ENCODE results near the gene FIBCD1.

The FIBCD1 gene

DNA sequence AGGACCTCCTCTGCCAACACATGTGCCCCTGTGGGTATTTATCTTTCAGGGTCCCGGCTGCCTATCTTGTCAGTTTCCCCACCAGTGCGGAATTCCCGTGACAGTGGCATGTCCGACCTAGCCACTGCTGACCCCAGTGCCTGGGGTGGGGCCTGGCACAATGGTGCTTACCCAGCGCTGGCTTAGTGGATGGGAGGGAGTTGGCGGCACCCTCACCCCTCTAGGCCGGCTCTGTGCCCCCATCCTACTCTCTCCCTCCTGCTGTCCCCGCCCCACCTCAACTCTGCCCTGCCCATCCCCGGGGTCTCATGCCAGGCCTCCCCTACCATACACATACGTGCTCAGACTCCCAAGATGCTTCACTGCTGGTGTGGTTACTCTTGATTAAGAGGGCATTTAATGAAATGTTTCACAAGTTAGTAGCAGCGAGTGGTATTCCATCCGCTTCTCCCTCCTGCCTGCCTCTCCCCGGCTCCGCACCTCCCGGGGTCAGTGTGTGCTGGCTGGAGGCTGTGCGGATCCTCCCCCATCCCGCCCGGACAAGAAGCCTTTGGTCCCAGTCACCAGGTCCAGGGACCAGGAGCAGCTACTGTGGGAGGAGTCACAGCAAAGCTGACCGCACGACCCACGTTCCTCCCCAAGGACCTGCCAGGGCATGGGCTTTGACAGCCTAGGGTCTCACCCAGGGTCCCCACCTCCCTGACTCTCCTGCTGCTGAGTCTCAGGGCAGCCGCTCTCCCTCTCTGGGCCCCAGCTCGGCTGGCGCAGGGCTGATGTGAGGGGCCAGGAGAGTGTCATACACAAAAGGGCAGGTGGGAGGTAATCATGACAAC lies 32.9 kb downstream of the FIBCD1 start:
- DNase-seq, result no peak

DNA sequence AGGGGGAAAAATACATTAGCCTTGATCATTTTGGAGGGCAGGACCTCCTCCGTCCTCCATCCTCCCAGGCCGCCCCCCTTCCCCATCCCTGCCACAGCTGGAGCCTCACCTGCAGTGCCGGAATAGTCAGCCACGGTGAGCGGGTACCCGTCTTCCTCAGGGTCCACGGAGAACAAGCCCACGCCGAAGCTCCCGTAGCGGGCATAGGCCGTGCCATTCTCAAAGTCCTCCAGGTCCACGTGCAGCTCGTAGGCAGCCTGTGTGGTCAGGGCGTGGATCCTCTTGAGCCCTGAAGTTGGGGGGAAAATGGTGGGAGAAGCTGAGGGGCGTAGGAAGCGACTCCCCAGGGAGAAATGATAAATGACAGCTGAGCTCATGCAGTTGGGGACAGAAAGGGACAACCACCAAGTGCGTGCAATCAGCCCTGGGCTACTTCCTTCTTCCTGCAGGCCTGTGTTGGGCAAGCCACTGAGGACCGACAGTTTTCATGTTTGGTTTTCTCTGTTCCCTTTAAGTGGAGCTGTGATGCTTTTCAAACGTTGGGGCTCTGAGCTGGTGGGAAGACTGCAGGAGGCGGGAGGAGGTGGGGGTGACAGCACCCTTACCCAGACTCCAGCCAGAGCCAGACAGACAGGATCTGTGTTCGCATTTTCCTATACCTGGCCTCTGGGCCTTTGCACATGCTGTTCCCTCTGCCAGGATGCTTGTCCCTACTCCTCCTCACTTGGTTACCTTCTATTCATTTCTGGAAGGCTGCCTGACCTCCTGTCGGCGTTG lies 33.7 kb downstream of the FIBCD1 start:
- no peak for DNase-seq

GRCh38 chr9:130904070-130905044 lies 34.7 kb downstream of the FIBCD1 start:
- DNase-seq, result no peak

- no peak for DNase-seq
These were observed 35.6 kb downstream of the FIBCD1 start for GRCh38 chr9:130903194-130904069.

DNA sequence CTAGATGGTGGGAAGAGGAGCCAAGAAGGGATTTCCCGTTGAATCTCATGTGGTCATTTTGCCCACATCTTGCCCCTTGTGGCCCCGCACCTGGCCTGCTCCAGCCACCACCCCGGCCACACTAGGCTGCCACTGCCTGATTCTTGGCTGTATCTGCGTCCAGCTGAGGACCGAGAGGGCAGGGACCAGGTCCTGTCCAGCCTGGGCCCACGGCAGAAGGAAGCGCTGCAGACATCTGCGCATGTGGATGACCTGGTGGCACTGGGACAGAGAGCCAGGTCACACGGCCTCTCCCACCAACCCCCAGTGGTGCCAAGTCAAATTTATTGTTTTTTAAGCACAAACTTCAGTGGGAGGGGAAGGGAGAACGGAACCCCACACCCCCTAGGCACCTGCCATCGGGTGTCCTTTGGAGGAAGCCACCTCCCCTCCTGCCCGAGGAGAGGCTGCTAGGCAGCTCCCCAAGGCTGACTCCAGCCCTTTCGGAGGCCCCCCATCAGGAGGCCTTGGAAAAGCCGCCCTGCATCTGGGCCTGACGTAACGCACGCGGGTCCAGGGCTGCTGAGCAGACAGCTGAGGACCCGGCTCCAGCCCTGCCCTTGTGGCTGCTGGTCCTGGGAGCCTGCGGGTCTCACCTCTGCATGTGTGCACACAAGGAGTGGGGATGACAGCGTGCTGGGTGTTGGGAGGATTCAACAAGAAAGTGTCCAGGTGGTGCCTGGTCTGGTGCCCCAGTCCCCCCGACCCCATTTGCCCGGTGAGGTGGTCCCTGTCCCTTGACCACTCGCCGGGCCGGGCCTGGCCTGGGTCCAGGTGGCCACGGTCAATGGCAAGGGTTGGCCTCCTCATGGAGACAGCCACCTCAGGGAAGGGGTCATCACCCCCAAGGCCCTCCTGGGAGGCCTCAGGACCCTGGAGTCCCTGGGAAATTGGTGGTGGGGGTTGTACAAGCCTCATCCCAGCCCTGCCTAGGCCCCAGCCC lies 36.6 kb downstream of the FIBCD1 start:
- DNase-seq, result no peak

DNA sequence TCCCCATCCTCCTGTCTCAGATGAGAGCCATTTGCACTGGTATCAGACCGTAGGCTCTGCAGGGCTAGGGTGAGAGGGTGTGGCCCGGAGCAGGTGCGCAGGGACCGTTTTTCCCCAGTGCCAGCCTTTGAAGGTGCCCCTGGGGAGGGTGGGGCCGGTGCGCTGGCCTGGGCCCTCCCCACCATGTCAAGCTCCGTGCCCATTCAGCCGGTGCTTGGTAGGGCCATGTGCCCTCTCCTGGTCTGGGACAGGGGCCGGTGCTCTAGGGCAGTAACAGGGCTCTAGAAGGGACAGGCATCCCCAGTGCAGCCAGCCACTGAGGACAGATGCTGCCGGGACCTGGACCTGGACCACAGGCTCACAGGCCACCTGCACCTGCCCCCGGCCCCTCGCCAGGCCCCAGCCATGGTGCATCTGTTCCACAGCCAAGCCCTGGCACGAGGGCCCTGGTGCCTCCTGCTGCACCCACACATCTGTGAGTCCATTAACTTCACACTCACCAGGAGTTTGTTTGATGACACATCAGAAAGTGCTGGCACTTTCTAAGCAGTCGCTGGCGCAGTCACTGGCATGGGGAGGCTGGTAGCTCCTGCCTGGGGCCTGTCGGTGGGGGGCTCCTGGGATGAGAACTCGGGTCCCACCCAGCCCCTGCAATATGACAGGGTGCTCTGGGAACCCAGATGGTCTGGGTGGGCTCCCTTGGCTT lies 37.4 kb downstream of the FIBCD1 start:
- DNase-seq, result no peak

- DNase-seq, result no peak
These were observed 38.1 kb downstream of the FIBCD1 start for GRCh38 chr9:130900701-130901497.

DNA sequence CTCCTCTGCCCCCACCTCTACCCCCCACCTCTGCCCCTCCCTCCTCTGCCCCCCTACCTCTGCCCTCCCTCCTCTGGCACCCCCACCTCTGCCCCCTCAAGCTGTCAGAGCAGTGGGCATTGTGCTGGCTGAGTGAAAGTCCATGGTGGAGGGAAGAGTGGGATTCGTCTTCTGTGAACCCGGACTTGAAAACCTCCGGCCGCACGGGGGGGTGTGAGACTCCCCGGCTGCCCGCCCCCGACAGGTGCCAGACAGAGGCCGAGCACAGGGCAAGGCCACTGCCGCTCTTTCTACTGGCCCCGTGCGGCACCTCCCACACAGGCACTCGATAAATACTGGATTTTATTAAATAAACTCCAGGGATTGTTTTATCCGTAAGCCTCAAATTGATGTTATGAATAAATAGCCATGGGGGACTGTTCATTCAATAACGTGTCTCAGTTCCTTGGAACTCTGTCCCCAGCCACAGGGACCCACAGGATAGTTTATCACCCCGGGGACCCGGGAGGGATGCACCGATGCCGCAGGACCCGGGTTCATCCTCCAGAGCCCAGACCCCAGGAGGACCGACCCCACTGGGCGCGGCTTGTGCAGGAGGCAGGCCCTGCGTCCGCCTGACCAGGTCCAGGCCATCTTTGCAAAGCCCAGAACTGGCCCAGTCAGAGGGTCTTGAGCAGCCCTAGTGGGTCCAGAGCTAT lies 39.8 kb downstream of the FIBCD1 start:
- DNase-seq, result no peak

DNA sequence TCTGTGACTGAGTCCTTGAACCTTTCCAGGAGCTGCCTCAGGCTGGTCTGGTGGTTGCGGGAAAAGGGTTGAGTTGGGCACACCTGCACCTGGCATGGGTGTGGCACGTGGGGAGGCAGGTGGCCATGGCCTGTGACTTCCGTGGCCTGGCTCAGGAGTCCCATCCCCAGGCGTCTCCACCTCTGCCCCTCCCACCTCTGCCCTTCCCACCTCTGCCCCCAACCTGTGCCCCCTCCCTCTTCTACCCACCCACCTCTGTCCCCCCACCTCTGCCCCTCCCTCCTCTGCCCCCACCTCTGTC lies 40.5 kb downstream of the FIBCD1 start:
- DNase-seq, result no peak

DNA sequence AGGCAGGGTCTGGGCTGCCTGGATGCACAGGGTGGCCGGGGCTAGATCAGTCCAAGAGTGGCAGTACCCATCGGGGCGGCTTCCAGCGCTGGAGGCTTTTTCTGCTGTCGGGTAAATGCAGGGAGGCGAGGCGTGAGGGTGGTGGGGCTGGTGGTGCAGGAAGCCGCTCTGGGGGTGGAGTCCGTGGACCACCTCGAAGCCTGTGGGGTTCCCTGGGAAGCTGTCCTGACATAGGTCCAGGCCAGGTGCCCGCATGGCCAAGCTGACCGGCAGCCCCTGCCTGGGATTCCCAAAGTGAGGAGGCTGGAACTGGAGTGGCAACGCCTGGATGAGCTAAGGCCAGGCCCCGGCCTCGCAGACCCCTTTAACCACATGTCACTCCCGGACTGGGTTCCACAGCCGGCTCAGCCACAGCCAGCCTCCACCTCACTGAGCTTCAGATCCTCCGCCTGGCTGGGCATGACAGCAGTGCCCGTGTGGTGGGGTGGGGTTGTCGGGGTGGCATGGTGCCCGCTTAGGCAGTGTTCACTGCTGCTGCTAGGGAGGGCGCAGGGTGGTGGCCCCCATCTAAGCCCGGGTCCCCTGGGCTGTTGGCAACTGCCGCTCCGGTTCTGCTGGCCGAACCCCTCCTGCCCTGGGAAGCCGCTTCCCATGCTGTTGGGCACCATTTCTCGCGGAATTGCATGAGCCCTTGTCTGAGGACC lies 41.0 kb downstream of the FIBCD1 start:
- DNase-seq, result no peak

- no peak for DNase-seq
These were observed 41.8 kb downstream of the FIBCD1 start for GRCh38 chr9:130897105-130897751.

DNA sequence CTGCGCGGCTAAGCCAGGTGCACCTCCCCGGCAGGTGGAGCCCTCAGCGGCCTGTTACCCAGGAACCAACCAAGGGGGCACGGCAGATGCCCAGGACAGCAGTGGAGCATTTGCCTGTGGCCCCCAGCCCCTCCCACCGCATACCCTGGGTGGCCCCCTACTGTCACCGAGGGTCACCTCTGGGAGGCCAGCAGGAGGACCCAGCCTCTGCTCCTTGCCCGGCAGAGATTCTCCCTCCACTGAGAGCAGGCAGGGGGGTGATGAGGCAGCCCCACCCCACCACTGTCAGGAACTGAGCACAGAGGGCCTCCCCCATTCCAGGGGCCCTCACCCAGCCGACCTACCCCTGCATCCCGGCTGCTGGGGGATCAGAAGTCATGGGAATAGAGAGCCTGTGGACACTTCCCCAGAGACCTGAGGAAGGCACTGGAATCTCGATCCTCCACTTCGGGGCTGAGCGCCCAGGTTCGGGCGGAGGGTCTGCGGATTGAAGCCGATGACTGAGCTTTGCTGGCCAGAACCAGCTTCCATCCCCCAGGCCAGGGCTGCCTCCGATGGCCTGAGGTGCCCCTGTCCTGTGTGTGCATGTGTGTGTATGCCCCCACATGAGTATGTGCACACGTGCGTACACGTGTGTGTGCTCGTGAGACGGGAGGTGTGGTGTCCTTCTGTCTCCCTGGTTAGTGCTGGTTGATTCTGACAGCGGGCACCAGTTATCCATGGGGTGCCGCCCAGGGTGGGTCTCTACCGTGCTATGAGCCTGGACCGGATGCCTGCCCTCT lies 42.6 kb downstream of the FIBCD1 start, which contains the start of gene QRFP:
QRFP (minus strand) TSS at position 580 of the 782 bp plus-strand sequence. CDS start 2,974 bp downstream, outside the sequence.
- no peak for DNase-seq

- DNase-seq, result no peak
These were observed 43.4 kb downstream of the FIBCD1 start for GRCh38 chr9:130895481-130896232.

DNA sequence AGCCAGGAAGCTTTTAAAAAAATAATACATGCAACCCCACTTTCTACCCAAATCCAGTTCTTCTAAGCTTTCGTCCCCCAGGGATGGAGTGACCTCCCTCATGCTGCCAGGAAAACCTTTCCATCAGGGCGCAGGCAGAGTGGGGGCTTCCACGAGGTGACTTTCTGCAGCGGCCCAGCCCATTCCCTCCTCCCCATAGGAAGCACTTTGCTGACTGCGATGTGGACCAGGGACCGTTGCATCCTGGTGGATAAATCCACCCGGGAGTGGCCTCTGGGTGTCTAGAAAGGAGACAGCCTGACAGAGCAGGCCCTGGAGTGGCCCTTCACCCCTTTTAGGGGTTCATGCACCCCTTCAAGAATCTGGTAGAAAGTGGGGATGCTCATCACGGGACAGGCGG lies 44.0 kb downstream of the FIBCD1 start:
- DNase-seq, result no peak

DNA sequence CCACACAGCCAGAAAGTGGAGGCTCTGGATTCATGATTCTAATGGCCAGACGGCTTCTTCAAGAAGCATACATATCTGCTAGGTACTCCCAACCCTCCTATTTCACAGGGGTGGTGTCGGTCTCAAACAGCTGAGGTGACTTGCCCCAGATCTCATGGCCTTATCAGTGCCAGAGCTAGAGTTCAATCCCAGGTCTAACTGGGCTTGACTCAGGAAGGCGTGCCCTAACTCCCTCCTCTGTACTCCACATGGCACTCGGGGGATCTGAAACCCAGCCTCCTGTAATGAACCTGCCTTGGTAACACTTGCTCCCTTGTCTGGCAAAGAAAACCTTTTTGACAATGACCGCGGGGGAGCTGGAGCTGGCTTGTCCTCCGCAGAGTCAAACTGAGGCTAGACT lies 44.5 kb downstream of the FIBCD1 start:
- DNase-seq, result no peak
